NCI-H226 (cell line): ENCODE data around the gene RACGAP1.

Experiments
- DNase-seq: peaks from one replicate; pipeline ENCODE4 v3.0.0-alpha.2; 2015

RACGAP1 gene

GRCh38 chr12:49967042-49967776 is 58.1 kb downstream of the RACGAP1 start:
- peak; percentile 72 for DNase-seq

- no peak for DNase-seq
Measured at GRCh38 chr12:49966511-49967041, 58.7 kb downstream of the RACGAP1 start.

GRCh38 chr12:49965836-49966235 is 59.5 kb downstream of the RACGAP1 start:
- DNase-seq: no peak

- no peak for DNase-seq
Measured at GRCh38 chr12:49964849-49965624, 60.3 kb downstream of the RACGAP1 start.

GRCh38 chr12:49963976-49964815 is 61.1 kb downstream of the RACGAP1 start:
- DNase-seq: no peak

- DNase-seq: peak; percentile 92
Measured at GRCh38 chr12:49962861-49963765, 62.2 kb downstream of the RACGAP1 start.

- DNase-seq: no peak
Measured at GRCh38 chr12:49961993-49962764, 63.1 kb downstream of the RACGAP1 start.

GRCh38 chr12:49961111-49961922 is 64.0 kb downstream of the RACGAP1 start, which contains the start of gene AQP5:
Gene AQP5 (plus strand): TSS chr12:49961872. CDS start chr12:49962018, 146 bp downstream.
- no peak for DNase-seq

- DNase-seq: no peak
Measured at GRCh38 chr12:49960474-49961110, 64.7 kb downstream of the RACGAP1 start.

GRCh38 chr12:49959685-49960473 is 65.4 kb downstream of the RACGAP1 start:
- DNase-seq: peak; percentile 84

- no peak for DNase-seq
Measured at GRCh38 chr12:49957570-49957967, 67.7 kb downstream of the RACGAP1 start.

GRCh38 chr12:49956663-49957569 is 68.4 kb downstream of the RACGAP1 start:
- no peak for DNase-seq

GRCh38 chr12:49955899-49956662 is 69.2 kb downstream of the RACGAP1 start:
- no peak for DNase-seq

- no peak for DNase-seq
Measured at GRCh38 chr12:49954863-49955830, 70.1 kb downstream of the RACGAP1 start.
